CD8-positive, alpha-beta memory T cell (primary cell): ENCODE measurements around the gene SCFD2. TPM values are rescaled to one million over a fixed set of nuclear protein-coding genes. Genes with fewer than 3 reads are reported as not detected.

Experiments
- CTCF ChIA-PET: fragments of 350-600 bp; sonication (Branson Sonifier 250); formaldehyde crosslinking; loops from one replicate; lab custom pipeline; 2021; ENCODE audit warnings: antibody characterized with exemption; lab: Charles Lee
- POLR2A ChIA-PET: fragments of 350-600 bp; sonication (Branson Sonifier 250); formaldehyde crosslinking; loops from one replicate; lab custom pipeline; 2021; ENCODE audit warnings: antibody characterized with exemption; lab: Charles Lee
- DNase-seq, 5 donors: peaks; one replicate each; pipeline versions ENCODE4 v3.0.0 to v3.0.0-alpha.2; 2020 to 2022; ENCODE audit warnings: mixed read lengths in 1 of 5
- H3K27ac ChIP-seq: one replicate; pipeline ENCODE4 v1.7.0; 2013; ENCODE audit warnings: low read depth, mild to moderate bottlenecking, low read length, moderate library complexity
- H3K27me3 ChIP-seq: 2 replicates; pipeline ENCODE4 v1.7.0; 2013; ENCODE audit warnings: low read length, mild to moderate bottlenecking; ENCODE audit not compliant: insufficient read depth, poor library complexity, severe bottlenecking
- H3K36me3 ChIP-seq: 2 replicates; pipeline ENCODE4 v1.7.0; 2013; ENCODE audit warnings: mild to moderate bottlenecking, low read length, moderate library complexity; ENCODE audit not compliant: insufficient read depth
- H3K4me1 ChIP-seq: 2 replicates; pipeline ENCODE4 v1.7.0; 2013; ENCODE audit warnings: mild to moderate bottlenecking, low read length, moderate library complexity; ENCODE audit not compliant: insufficient read depth
- H3K4me3 ChIP-seq: 2 replicates; pipeline ENCODE4 v1.7.0; 2013; ENCODE audit warnings: mild to moderate bottlenecking, low read length
- H3K9me3 ChIP-seq: 2 replicates; pipeline ENCODE4 v1.7.0; 2013; ENCODE audit warnings: mild to moderate bottlenecking, low read length
- H3K27ac Mint-ChIP-seq, 8 donors: one replicate each; pipeline ENCODE4 v1.8.0; 2020 to 2021; ENCODE audit warnings: mixed read lengths in 8 of 8, mild to moderate bottlenecking in 6 of 8, inconsistent platforms in 3 of 8, moderate library complexity in 3 of 8
- H3K27me3 Mint-ChIP-seq, 2 donors: one replicate each; pipeline ENCODE4 v1.8.0; 2020 to 2021; ENCODE audit warnings: mixed read lengths in 2 of 2, mild to moderate bottlenecking in 1 of 2, moderate library complexity in 1 of 2
- H3K36me3 Mint-ChIP-seq, 3 donors: one replicate each; pipeline ENCODE4 v1.8.0; 2020 to 2021; ENCODE audit warnings: mixed read lengths in 3 of 3, inconsistent platforms in 1 of 3, mild to moderate bottlenecking in 1 of 3
- H3K4me1 Mint-ChIP-seq, 3 donors: one replicate each; pipeline ENCODE4 v1.8.0; 2020 to 2021; ENCODE audit warnings: mixed read lengths in 3 of 3, inconsistent platforms in 1 of 3, mild to moderate bottlenecking in 1 of 3
- H3K4me3 Mint-ChIP-seq, 7 donors: one replicate each; pipeline ENCODE4 v1.8.0; 2020 to 2021; ENCODE audit warnings: mixed read lengths in 7 of 7, mild to moderate bottlenecking in 6 of 7, moderate library complexity in 4 of 7, inconsistent platforms in 2 of 7
- H3K9me3 Mint-ChIP-seq, 5 donors: one replicate each; pipeline ENCODE4 v1.8.0; 2020 to 2022; ENCODE audit warnings: mixed read lengths in 5 of 5, mild to moderate bottlenecking in 3 of 5, moderate library complexity in 2 of 5, inconsistent platforms in 1 of 5
- polyA plus RNA-seq: library from polyadenylated mRNA; unstranded; fragments of 300-500 nt; fragmentation: Illumina TruSeq; gene quantifications from one replicate; pipeline ENCODE4 v1.2.3, GENCODE V29; 2021
- total RNA-seq, 2 experiments: library from RNA; stranded (reverse); gene quantifications; one replicate each; pipeline ENCODE4 v1.2.3, GENCODE V29; 2021

Gene SCFD2
- total and polyA plus RNA-seq, 3 experiments from 2014 or later: 18.1 to 29.1 (median 25.7) TPM

GRCh38 chr4:52825460-52826090, 540.3 kb downstream of the SCFD2 start:
- Mint-ChIP-seq H3K36me3 (no peaks in the 10 kb centered on the region), H3K27me3 (peaks cover 0 to 4% of the 10 kb centered on the region in 2 donors), H3K9me3 (no peaks in the 10 kb centered on the region), H3K4me1 (peaks cover 2 to 5% (median 4%) of the 10 kb centered on the region in 3 donors), H3K4me3 (no peak overlapping the region), H3K27ac (no peak overlapping the region)
- Histone ChIP-seq H3K36me3 (no peaks in the 10 kb centered on the region), H3K27me3 (no peaks in the 10 kb centered on the region), H3K4me1 (no peaks in the 10 kb centered on the region), H3K4me3 (no peak overlapping the region), H3K9me3 (no peaks in the 10 kb centered on the region), H3K27ac (no peak overlapping the region)
- ChIA-PET POLR2A (no interaction called here), CTCF (no interaction called here)
- DNase-seq: no peak

- Histone ChIP-seq H3K9me3 (no peaks in the 10 kb centered on the region), H3K4me3 (no peak overlapping the region), H3K27me3 (no peaks in the 10 kb centered on the region), H3K4me1 (no peaks in the 10 kb centered on the region), H3K27ac (no peak overlapping the region), H3K36me3 (no peaks in the 10 kb centered on the region)
- Mint-ChIP-seq H3K27me3 (peaks cover 0 to under 1% of the 10 kb centered on the region in 2 donors), H3K36me3 (no peaks in the 10 kb centered on the region), H3K4me1 (peaks cover 2 to 5% (median 4%) of the 10 kb centered on the region in 3 donors), H3K9me3 (no peaks in the 10 kb centered on the region), H3K27ac (no peak overlapping the region), H3K4me3 (no peak overlapping the region)
- ChIA-PET POLR2A (no interaction called here), CTCF (no interaction called here)
- DNase-seq: peak in 1 of 5 donors; percentile 9
Measured at GRCh38 chr4:52824603-52825459, 541.0 kb downstream of the SCFD2 start.

GRCh38 chr4:52824270-52824602, 541.6 kb downstream of the SCFD2 start:
- H3K9me3 Mint-ChIP-seq: no peaks in the 10 kb centered on the region
- Histone ChIP-seq H3K4me3 (no peak overlapping the region), H3K9me3 (no peaks in the 10 kb centered on the region), H3K4me1 (no peaks in the 10 kb centered on the region), H3K27me3 (no peaks in the 10 kb centered on the region), H3K36me3 (no peaks in the 10 kb centered on the region), H3K27ac (no peak overlapping the region)
- no peaks in the 10 kb centered on the region for H3K36me3 Mint-ChIP-seq
- no peaks in the 10 kb centered on the region for H3K27me3 Mint-ChIP-seq
- POLR2A ChIA-PET: no interaction called here
- DNase-seq: no peak
- H3K4me3 Mint-ChIP-seq: no peak overlapping the region
- CTCF ChIA-PET: no interaction called here
- H3K4me1 Mint-ChIP-seq: peaks cover 2 to 5% (median 4%) of the 10 kb centered on the region in 3 donors
- no peak overlapping the region for H3K27ac Mint-ChIP-seq

- Mint-ChIP-seq H3K9me3 (no peaks in the 10 kb centered on the region), H3K4me1 (peaks cover 2 to 5% (median 4%) of the 10 kb centered on the region in 3 donors), H3K36me3 (no peaks in the 10 kb centered on the region), H3K27me3 (no peaks in the 10 kb centered on the region), H3K27ac (no peak overlapping the region), H3K4me3 (no peak overlapping the region)
- H3K27ac ChIP-seq: no peak overlapping the region
- no peaks in the 10 kb centered on the region for H3K4me1 ChIP-seq
- no peak overlapping the region for H3K4me3 ChIP-seq
- no peaks in the 10 kb centered on the region for H3K9me3 ChIP-seq
- DNase-seq: no peak
- no peaks in the 10 kb centered on the region for H3K27me3 ChIP-seq
- CTCF ChIA-PET: no interaction called here
- POLR2A ChIA-PET: no interaction called here
- no peaks in the 10 kb centered on the region for H3K36me3 ChIP-seq
Measured at GRCh38 chr4:52823702-52824092, 542.2 kb downstream of the SCFD2 start.

Other genes starting within 250 kb of the SCFD2 start
- 10 to 100 TPM; 72.8 to 74.5 TPM for gene FIP1L1, start 11.6 kb upstream of the SCFD2 start, total RNA-seq
- 65.2 TPM for gene FIP1L1, start 11.6 kb upstream of the SCFD2 start, polyA plus RNA-seq
- not detected for gene LNX1, start 225.4 kb upstream of the SCFD2 start, total RNA-seq
- 0.30 TPM for gene LNX1, start 225.4 kb upstream of the SCFD2 start, polyA plus RNA-seq